ENCODE results near the gene C1orf167.

DNA sequence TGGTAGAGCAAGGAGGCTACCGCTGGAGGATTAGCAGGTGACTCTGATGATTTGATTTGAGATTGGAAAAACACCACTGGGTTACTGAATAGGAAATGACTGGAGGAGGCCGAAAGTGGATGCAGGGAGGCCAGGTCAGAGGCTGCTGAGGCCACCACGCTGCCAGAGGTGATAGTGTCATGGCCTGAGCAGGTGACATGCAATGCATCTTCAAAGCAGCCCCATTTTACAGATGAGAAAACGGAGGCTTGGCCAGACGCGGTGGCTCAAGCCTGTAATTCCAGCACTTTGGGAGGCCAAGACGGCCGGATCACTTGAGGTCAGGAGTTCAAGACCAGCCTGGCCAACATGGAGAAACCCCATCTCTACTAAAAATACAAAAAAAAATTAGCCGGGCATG, 12.8 kb downstream of the C1orf167 start:
- TF ChIP-seq POLR2A (IDR thresholded peaks at IDR 0.05) (no peak), POLR2AphosphoS5 (IDR thresholded peaks at IDR 0.05) (no peak)
- TF ChIP-seq, protein P1, sequence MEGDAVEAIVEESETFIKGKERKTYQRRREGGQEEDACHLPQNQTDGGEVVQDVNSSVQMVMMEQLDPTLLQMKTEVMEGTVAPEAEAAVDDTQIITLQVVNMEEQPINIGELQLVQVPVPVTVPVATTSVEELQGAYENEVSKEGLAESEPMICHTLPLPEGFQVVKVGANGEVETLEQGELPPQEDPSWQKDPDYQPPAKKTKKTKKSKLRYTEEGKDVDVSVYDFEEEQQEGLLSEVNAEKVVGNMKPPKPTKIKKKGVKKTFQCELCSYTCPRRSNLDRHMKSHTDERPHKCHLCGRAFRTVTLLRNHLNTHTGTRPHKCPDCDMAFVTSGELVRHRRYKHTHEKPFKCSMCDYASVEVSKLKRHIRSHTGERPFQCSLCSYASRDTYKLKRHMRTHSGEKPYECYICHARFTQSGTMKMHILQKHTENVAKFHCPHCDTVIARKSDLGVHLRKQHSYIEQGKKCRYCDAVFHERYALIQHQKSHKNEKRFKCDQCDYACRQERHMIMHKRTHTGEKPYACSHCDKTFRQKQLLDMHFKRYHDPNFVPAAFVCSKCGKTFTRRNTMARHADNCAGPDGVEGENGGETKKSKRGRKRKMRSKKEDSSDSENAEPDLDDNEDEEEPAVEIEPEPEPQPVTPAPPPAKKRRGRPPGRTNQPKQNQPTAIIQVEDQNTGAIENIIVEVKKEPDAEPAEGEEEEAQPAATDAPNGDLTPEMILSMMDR (IDR thresholded peaks at IDR 0.05 in 8 of 11, conservative IDR thresholded peaks at IDR 0.05 in 3 of 11) = no peak
